Left ventricle myocardium inferior (tissue), 1 donor: ENCODE measurements around the gene HMGA1. TPM values are rescaled to one million over a fixed set of nuclear protein-coding genes. Genes with fewer than 3 reads are reported as not detected.

Source experiments
- DNase-seq: peaks from one replicate; pipeline ENCODE4 v3.0.0-alpha.2; 2020
- H3K27ac ChIP-seq: fragments of 200-600 bp; replicated peaks from 2 replicates; pipeline ENCODE4 v1.8.0; 2021
- H3K27me3 ChIP-seq: fragments of 200-600 bp; 2 replicates; pipeline ENCODE4 v1.8.0; 2021; ENCODE audit warnings: low read depth
- H3K36me3 ChIP-seq: fragments of 200-600 bp; 2 replicates; pipeline ENCODE4 v1.8.0; 2021
- H3K4me1 ChIP-seq: fragments of 200-600 bp; 2 replicates; pipeline ENCODE4 v1.8.0; 2021
- H3K4me3 ChIP-seq: fragments of 200-600 bp; 2 replicates; pipeline ENCODE4 v1.8.0; 2021; ENCODE audit warnings: mild to moderate bottlenecking, moderate library complexity
- H3K9me3 ChIP-seq: fragments of 200-600 bp; replicated peaks from 2 replicates; pipeline ENCODE4 v1.8.0; 2021
- CTCF ChIP-seq: fragments of 200-600 bp; IDR thresholded peaks from 2 replicates; pipeline ENCODE4 v1.8.0; 2021; ENCODE audit warnings: antibody characterized with exemption, mild to moderate bottlenecking, borderline replicate concordance
- intact Hi-C: fragments of 100-400 bp; cut with micrococcal nuclease; formaldehyde crosslinking; loops from one replicate; pipeline ENCODE4 v1.11.0; 2022
- total RNA-seq: library from RNA; stranded (reverse); fragmentation: NEBNext Ultra II Directional; extraction: Animal tissue kit (Norgen Biotek cat#: 25700); gene quantifications from one replicate; pipeline ENCODE4 v1.2.1, GENCODE V29; 2021
- donor health status: DM: no; HTN: yes; CAD: no; lungs with severe emphysema.

HMGA1 gene
- total RNA-seq, 1 donor from 2014 or later, result 46.7 TPM

GRCh38 chr6:34226066-34226465, 10.6 kb upstream of the HMGA1 start:
- Histone ChIP-seq H3K4me3 (no peak overlapping the region), H3K27ac (no peak overlapping the region), H3K27me3 (no peaks in the 10 kb centered on the region), H3K4me1 (peaks cover 14% of the 10 kb centered on the region), H3K36me3 (no peaks in the 10 kb centered on the region), H3K9me3 (no peaks in the 10 kb centered on the region)
- intact Hi-C loops, result no loop called here
- TF ChIP-seq CTCF, result no peak
- DNase-seq, result no peak

DNA sequence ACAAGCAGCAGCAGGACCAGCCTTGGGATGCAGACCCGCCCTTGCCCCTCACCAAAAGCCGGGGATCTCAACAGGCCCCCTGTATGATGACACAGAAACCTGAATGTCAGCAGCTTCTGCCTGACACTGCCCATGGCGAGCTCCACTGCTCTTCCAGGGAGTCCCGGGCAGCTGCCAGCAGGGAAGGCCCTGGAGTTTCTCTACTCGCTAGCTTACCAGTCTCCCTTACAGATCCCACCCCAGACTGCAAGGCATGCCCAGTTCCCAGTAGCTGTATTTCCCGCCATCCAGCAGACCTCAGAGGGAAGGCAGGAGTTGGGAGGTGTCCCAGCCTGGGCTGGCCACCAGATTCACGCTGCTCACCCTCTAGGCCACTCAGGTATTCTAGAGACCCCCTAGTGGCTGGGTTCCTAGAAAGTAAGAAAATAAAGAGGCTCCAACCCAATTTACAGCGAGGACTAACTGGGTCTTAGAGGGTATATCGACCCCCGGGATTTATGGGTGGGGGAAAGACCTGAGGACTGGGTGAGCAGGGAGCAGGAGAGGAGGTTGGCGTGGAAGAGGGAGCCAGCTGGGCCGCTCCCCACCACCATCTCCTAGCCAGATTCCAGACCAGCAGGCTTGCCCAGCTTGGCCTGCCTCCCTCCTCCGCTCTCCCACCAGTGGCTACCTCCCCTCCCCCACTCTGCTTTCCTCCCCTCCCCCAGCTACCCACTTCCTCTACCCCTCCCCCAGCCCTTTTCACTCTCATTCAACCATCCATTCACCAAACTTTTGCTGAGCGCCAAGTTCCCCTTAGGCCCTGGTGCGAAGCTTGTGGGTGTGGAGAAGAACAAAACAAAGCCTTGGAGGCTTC, 9.7 kb upstream of the HMGA1 start:
- Histone ChIP-seq H3K27me3 (no peaks in the 10 kb centered on the region), H3K36me3 (no peaks in the 10 kb centered on the region), H3K4me3 (no peak overlapping the region), H3K27ac (no peak overlapping the region), H3K4me1 (peaks cover 14% of the 10 kb centered on the region), H3K9me3 (no peaks in the 10 kb centered on the region)
- no peak for TF ChIP-seq CTCF
- intact Hi-C loops, result no loop called here
- no peak for DNase-seq

GRCh38 chr6:34227761-34228421, 8.8 kb upstream of the HMGA1 start:
- no peaks in the 10 kb centered on the region for H3K36me3 ChIP-seq
- H3K4me3 ChIP-seq, result no peak overlapping the region
- no peaks in the 10 kb centered on the region for H3K27me3 ChIP-seq
- no peak overlapping the region for H3K27ac ChIP-seq
- TF ChIP-seq CTCF, result no peak
- no peak for DNase-seq
- no peaks in the 10 kb centered on the region for H3K9me3 ChIP-seq
- H3K4me1 ChIP-seq, result peaks cover 14% of the 10 kb centered on the region
- intact Hi-C loops, result no loop called here

DNA sequence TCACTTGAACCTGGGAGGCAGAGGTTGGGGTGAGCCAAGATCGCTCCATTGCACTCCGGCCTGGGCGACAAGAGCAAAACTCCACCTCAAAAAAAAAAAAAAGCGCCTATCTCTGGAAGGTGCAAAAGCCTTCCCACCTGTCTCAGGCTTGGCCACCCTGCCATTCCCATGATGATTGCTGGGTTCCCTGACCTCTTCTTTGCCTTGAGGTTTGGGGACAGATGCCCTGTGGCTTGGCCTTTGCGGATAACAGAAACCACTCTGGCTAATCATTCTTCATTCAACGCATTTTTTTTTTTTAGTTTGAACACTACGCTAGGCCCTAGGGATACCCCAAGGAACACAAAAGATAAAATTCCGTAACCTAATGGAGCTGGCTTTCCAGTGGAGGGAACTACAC, 6.8 kb upstream of the HMGA1 start:
- H3K4me1 ChIP-seq, result no peaks in the 10 kb centered on the region
- no peaks in the 10 kb centered on the region for H3K36me3 ChIP-seq
- no peak for DNase-seq
- no peaks in the 10 kb centered on the region for H3K27me3 ChIP-seq
- TF ChIP-seq CTCF, result no peak
- no peak overlapping the region for H3K27ac ChIP-seq
- no peaks in the 10 kb centered on the region for H3K9me3 ChIP-seq
- no peak overlapping the region for H3K4me3 ChIP-seq
- intact Hi-C loops, result no loop called here

- Histone ChIP-seq H3K4me3 (no peak overlapping the region), H3K9me3 (no peaks in the 10 kb centered on the region), H3K27ac (no peak overlapping the region), H3K36me3 (no peaks in the 10 kb centered on the region), H3K4me1 (peaks cover 4% of the 10 kb centered on the region), H3K27me3 (no peaks in the 10 kb centered on the region)
- no peak for DNase-seq
- TF ChIP-seq CTCF, result no peak
- intact Hi-C loops, result no loop called here
Measured at GRCh38 chr6:34230653-34231371, 5.9 kb upstream of the HMGA1 start.
